Neural cell (in vitro differentiated cells): ENCODE data around the gene MYO1H. TPM values are rescaled to one million over a fixed set of nuclear protein-coding genes. Genes with fewer than 3 reads are reported as not detected.
"Not testable (repeated sequence)": the region's sequence is repeated elsewhere in the genome, so short reads cannot be mapped to it uniquely, and the experiment has no call there.

Experiments used
- H2AFZ ChIP-seq: fragments of 200-600, 300-800 bp; sonication (generic), shearing (Covaris generic); 2 replicates; pipeline ENCODE4 v1.6.0; 2014; ENCODE audit warnings: low read depth, mild to moderate bottlenecking, antibody characterized with exemption, low read length, moderate library complexity
- H3F3A ChIP-seq: fragments of 200-600 bp; shearing (Covaris generic); 2 replicates; pipeline ENCODE4 v1.6.1; 2016; ENCODE audit warnings: mild to moderate bottlenecking, moderate library complexity, mixed read lengths, antibody characterized with exemption, low read length; ENCODE audit not compliant: insufficient read depth, poor library complexity, severe bottlenecking
- H3K27ac ChIP-seq: fragments of 200-600, 300-800 bp; sonication (generic), shearing (Covaris generic); 2 replicates; pipeline ENCODE4 v1.5.1; 2014; ENCODE audit warnings: mild to moderate bottlenecking, low read length, moderate library complexity
- H3K27me3 ChIP-seq: fragments of 300-800, 200-600 bp; sonication (generic), shearing (Covaris generic); 2 replicates; pipeline ENCODE4 v1.6.0; 2014; ENCODE audit warnings: mild to moderate bottlenecking, low read depth, low read length, moderate library complexity; ENCODE audit not compliant: insufficient read depth
- H3K36me3 ChIP-seq: fragments of 300-800, 200-600 bp; sonication (generic), shearing (Covaris generic); 2 replicates; pipeline ENCODE4 v1.5.1; 2014; ENCODE audit warnings: mild to moderate bottlenecking, antibody characterized with exemption, low read length, moderate library complexity; ENCODE audit not compliant: insufficient read depth
- H3K4me2 ChIP-seq: fragments of 300-800, 200-600 bp; sonication (generic), shearing (Covaris generic); 2 replicates; pipeline ENCODE4 v1.6.0; 2014; ENCODE audit warnings: mild to moderate bottlenecking, low read length
- H3K4me3 ChIP-seq: fragments of 300-800, 200-600 bp; sonication (generic), shearing (Covaris generic); 2 replicates; pipeline ENCODE4 v1.5.1; 2014; ENCODE audit warnings: mild to moderate bottlenecking, low read length, moderate library complexity
- H3K79me2 ChIP-seq: fragments of 200-600 bp; shearing (Covaris generic); replicated peaks from 2 replicates; pipeline ENCODE4 v1.6.0; 2014; ENCODE audit warnings: mild to moderate bottlenecking, low read length, moderate library complexity; ENCODE audit not compliant: insufficient read depth
- H3K9ac ChIP-seq: fragments of 300-800, 200-600 bp; sonication (generic), shearing (Covaris generic); 2 replicates; pipeline ENCODE4 v1.6.1; 2016; ENCODE audit warnings: mild to moderate bottlenecking, low read length, mixed read lengths
- H3K9me2 ChIP-seq: fragments of 200-600 bp; shearing (Covaris generic); 2 replicates; pipeline ENCODE4 v1.6.1; 2016; ENCODE audit warnings: mild to moderate bottlenecking, low read length, mixed read lengths; ENCODE audit not compliant: insufficient read depth
- H3K9me3 ChIP-seq: fragments of 200-600, 300-800 bp; sonication (generic), shearing (Covaris generic); 2 replicates; pipeline ENCODE4 v1.6.1; 2016; ENCODE audit warnings: mild to moderate bottlenecking, mixed run types, low read length, moderate library complexity, mixed read lengths
- H4K20me1 ChIP-seq: fragments of 200-600 bp; shearing (Covaris generic); 2 replicates; pipeline ENCODE4 v1.6.1; 2016; ENCODE audit warnings: mild to moderate bottlenecking, mixed run types; ENCODE audit not compliant: insufficient read depth
- EP300 ChIP-seq: fragments of 450-650 bp; conservative IDR thresholded peaks from 2 replicates; pipeline ENCODE4 v1.6.1; 2014; ENCODE audit warnings: antibody characterized with exemption, mild to moderate bottlenecking, moderate library complexity; ENCODE audit not compliant: poor library complexity, severe bottlenecking
- EZH2 ChIP-seq: fragments of 200-600, 300-800 bp; shearing (Covaris generic), sonication (generic); IDR thresholded peaks from 2 replicates; pipeline ENCODE4 v1.6.1; 2014; ENCODE audit warnings: antibody characterized with exemption, low read length, borderline replicate concordance, mild to moderate bottlenecking; ENCODE audit not compliant: insufficient read depth, poor library complexity, severe bottlenecking
- MXI1 ChIP-seq: fragments of 450-650 bp; conservative IDR thresholded peaks from 2 replicates; pipeline ENCODE4 v1.6.1; 2014; ENCODE audit warnings: antibody characterized with exemption, mild to moderate bottlenecking; ENCODE audit not compliant: poor library complexity, severe bottlenecking
- POLR2AphosphoS5 ChIP-seq: IDR thresholded peaks from 2 replicates; pipeline ENCODE4 v1.6.1; 2012
- RAD21 ChIP-seq: fragments of 450-650 bp; conservative IDR thresholded peaks from 2 replicates; pipeline ENCODE4 v1.6.1; 2014; ENCODE audit warnings: antibody characterized with exemption, mild to moderate bottlenecking, moderate library complexity
- REST ChIP-seq: IDR thresholded peaks from 2 replicates; pipeline ENCODE4 v1.6.1; 2012; ENCODE audit warnings: borderline replicate concordance
- SMC3 ChIP-seq: fragments of 450-650 bp; conservative IDR thresholded peaks from 2 replicates; pipeline ENCODE4 v1.6.1; 2014; ENCODE audit warnings: antibody characterized with exemption, mild to moderate bottlenecking, moderate library complexity; ENCODE audit not compliant: poor library complexity
- TAF1 ChIP-seq: IDR thresholded peaks from 2 replicates; pipeline ENCODE4 v1.6.1; 2012; ENCODE audit warnings: low read depth
- polyA plus RNA-seq: library from polyadenylated mRNA; depleted of rRNA; stranded (reverse); fragments of >200 nt; gene quantifications from 2 replicates; pipeline ENCODE4 v1.2.3, GENCODE V29; 2014
- TF ChIP-seq, protein P1 (sequence below): fragments of 450-650 bp; IDR thresholded peaks from 2 replicates; pipeline ENCODE4 v1.5.1; 2014; ENCODE audit warnings: antibody characterized with exemption, mild to moderate bottlenecking, moderate library complexity; ENCODE audit not compliant: poor library complexity, severe bottlenecking

The MYO1H gene
- polyA plus RNA-seq, 1 donor from 2014 or later = 10.6 TPM

GRCh38 chr12:109439181-109439580 lies 91.5 kb downstream of the MYO1H start:
- Histone ChIP-seq H3F3A (peaks cover 7% of the 10 kb centered on the region), H3K79me2 (no peaks in the 10 kb centered on the region), H4K20me1 (no peaks in the 10 kb centered on the region), H3K9ac (no peak overlapping the region), H3K36me3 (no peaks in the 10 kb centered on the region), H3K27me3 (no peaks in the 10 kb centered on the region), H3K9me3 (no peaks in the 10 kb centered on the region), H3K9me2 (no peaks in the 10 kb centered on the region), H3K4me2 (no peak overlapping the region), H3K27ac (peak overlapping the region; percentile 89), H2AFZ (no peak overlapping the region), H3K4me3 (no peak overlapping the region)
- no peak for TF ChIP-seq RAD21
- TF ChIP-seq REST = no peak
- no peak for TF ChIP-seq POLR2AphosphoS5
- TF ChIP-seq EZH2 = no peak
- no peak for TF ChIP-seq MXI1
- TF ChIP-seq, protein P1, sequence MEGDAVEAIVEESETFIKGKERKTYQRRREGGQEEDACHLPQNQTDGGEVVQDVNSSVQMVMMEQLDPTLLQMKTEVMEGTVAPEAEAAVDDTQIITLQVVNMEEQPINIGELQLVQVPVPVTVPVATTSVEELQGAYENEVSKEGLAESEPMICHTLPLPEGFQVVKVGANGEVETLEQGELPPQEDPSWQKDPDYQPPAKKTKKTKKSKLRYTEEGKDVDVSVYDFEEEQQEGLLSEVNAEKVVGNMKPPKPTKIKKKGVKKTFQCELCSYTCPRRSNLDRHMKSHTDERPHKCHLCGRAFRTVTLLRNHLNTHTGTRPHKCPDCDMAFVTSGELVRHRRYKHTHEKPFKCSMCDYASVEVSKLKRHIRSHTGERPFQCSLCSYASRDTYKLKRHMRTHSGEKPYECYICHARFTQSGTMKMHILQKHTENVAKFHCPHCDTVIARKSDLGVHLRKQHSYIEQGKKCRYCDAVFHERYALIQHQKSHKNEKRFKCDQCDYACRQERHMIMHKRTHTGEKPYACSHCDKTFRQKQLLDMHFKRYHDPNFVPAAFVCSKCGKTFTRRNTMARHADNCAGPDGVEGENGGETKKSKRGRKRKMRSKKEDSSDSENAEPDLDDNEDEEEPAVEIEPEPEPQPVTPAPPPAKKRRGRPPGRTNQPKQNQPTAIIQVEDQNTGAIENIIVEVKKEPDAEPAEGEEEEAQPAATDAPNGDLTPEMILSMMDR = no peak
- TF ChIP-seq SMC3 = no peak
- TF ChIP-seq TAF1 = no peak

DNA sequence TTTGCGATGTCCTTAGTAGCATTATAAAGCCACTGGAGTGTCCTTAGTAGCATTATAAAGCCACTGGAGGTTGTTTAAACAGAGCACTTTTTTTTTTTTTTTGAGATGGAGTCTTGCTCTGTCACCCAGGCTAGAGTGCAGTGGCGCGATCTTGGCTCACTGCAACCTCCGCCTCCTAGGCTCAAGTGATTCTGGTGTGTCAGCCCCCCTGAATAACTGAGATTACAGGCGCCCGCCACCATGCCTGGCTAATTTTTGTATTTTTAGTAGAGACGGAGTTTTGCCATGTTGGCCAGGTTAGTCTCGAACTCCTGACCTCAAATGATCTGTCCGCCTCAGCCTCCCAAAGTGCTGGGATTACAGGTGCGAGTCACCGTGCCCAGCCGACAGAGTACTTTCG lies 92.3 kb downstream of the MYO1H start:
- not testable (repeated sequence) for H3F3A ChIP-seq, H3K4me2 ChIP-seq, H4K20me1 ChIP-seq, H3K27me3 ChIP-seq, H3K4me3 ChIP-seq, H3K9me2 ChIP-seq, H3K9me3 ChIP-seq, H3K79me2 ChIP-seq, H2AFZ ChIP-seq, H3K36me3 ChIP-seq
- H3K27ac ChIP-seq = peak overlapping the region; percentile 89
- H3K9ac ChIP-seq = peak overlapping the region; percentile 50

- peak overlapping the region; percentile 3 for H2AFZ ChIP-seq
- peak overlapping the region; percentile 54 for H3K9ac ChIP-seq
- no peaks in the 10 kb centered on the region for H3K9me3 ChIP-seq
- TF ChIP-seq, protein P1 = no peak
- peak; percentile 89 for TF ChIP-seq MXI1
- TF ChIP-seq RAD21 = peak; percentile 18
- TF ChIP-seq EZH2 = no peak
- TF ChIP-seq TAF1 = no peak
- TF ChIP-seq SMC3 = peak; percentile 31
- TF ChIP-seq EP300 = peak; percentile 77
- peak; percentile 53 for TF ChIP-seq POLR2AphosphoS5
- peak; percentile 77 for TF ChIP-seq REST
- H3K4me2 ChIP-seq = peak overlapping the region; percentile 25
- H3K79me2 ChIP-seq = no peaks in the 10 kb centered on the region
- H3K9me2 ChIP-seq = no peaks in the 10 kb centered on the region
- no peaks in the 10 kb centered on the region for H3K36me3 ChIP-seq
- H4K20me1 ChIP-seq = no peaks in the 10 kb centered on the region
- no peaks in the 10 kb centered on the region for H3K27me3 ChIP-seq
- H3K4me3 ChIP-seq = peak overlapping the region; percentile 53
- H3K27ac ChIP-seq = peak overlapping the region; percentile 89
- peaks cover 7% of the 10 kb centered on the region for H3F3A ChIP-seq
Measured at GRCh38 chr12:109440851-109441490, 93.3 kb downstream of the MYO1H start.
